ENCODE measurements around the gene PIP5K1C.

PIP5K1C gene

GRCh38 chr19:3694361-3695123 is 5.7 kb downstream of the PIP5K1C start:
- no peak for DNase-seq (ENCODE audit: low spot score)

- DNase-seq (ENCODE audit: low spot score): no peak
Observed at GRCh38 chr19:3693025-3693925, 7.0 kb downstream of the PIP5K1C start.

GRCh38 chr19:3692141-3693024 is 7.9 kb downstream of the PIP5K1C start:
- no peak for DNase-seq (ENCODE audit: low spot score)

GRCh38 chr19:3691726-3692125 is 8.5 kb downstream of the PIP5K1C start:
- no peak for DNase-seq (ENCODE audit: low spot score)

DNA sequence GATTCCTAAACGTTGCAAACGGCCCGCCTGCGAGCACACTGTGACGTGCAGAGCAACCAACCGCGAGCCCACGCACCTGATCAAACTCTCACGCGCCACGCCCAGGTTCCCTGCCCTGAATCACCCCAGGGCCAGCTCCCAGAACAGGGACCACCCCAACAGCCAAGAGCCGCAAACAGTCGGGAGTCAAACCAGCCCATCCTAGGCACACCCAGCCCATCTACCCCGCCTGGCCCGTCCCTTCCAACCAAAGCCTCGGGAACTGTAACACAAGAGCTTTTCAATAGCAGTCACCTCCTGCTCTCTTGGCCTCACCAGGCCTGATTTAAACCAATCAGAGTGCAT is 8.9 kb downstream of the PIP5K1C start:
- no peak for DNase-seq (ENCODE audit: low spot score)

DNA sequence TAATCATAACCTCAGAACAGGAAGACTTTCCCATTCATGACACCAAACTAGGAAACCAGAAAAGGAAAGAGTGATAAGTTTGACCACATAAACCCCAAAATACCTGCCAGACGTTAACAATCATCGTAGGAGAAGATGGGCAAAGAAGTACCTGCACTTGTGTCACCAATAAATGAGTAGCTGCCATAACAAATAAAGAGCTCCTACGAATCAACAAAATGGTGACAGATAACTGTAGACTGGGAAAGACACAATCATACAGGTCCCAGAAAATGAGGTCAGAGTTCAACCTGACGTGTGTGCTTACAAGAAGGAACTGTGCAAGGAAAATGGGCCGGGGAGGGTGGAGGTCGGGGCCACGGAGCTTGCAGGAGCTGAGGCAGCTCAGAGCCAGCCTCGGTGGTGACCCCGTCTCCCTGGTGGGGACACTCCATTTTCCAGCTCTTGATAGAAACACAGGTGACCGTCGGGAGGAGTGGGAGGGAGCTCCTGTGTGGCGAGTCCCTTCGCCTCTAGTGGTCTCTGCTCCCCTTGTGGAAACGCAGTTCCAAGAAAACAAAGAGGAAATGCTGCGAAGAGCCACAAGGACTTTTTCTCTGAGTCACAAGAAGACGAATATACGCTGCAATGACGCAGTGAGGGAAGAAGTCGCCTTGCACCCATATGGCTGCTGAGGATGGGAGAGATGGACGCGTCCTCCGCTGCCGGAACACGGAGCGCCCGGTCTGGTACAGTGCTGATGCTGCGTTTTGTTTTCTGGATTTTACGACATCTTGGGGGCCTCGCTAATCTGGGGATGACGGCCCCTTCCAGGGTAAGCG is 9.5 kb downstream of the PIP5K1C start:
- no peak for DNase-seq (ENCODE audit: low spot score)

DNA sequence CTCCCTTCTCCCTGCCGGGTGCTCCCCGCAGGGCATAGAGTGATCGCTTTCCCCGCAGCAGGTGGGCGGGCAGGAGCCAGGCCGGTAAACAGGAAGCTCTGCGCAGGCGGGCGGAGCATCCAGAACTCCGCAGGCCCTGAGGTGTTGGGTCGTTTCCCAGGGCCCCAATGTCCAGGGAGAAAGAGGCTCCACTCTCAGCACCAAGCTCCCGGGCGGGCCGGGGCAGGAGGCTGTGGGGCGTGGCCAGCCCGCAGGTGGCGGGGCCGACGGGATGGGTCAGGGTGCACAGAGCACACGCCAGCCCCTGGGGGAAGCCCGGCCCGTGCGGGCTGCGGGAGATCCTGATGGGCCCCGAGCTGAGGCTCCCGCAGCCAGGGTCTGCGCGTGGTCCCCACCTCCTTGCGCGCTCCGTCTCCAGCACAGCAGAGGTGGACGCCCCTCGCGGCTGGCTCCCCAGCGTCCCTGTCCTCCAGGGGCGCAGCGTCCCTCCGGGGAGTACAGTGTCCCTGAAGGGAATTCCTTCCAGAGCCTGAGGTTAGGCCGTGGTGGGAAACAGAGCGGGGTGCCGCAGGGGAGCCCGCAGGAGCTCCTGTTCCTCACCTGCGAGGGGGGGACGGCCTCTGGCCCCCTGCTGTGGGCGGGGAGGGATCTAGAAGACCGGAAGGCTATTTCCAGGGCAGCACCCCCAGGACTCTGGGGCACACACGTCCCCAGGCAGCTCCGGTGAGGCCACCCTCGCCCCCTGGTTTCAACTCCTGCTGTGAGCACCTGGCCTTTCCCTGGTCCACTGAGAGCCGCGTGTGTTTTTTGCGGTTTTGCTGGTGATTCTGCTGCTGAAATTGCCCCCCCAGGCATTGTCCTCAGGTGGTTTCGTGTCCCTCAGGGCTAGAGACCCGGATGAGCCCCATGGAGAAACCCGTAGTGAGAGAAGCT is 12.2 kb downstream of the PIP5K1C start:
- no peak for DNase-seq (ENCODE audit: low spot score)

DNA sequence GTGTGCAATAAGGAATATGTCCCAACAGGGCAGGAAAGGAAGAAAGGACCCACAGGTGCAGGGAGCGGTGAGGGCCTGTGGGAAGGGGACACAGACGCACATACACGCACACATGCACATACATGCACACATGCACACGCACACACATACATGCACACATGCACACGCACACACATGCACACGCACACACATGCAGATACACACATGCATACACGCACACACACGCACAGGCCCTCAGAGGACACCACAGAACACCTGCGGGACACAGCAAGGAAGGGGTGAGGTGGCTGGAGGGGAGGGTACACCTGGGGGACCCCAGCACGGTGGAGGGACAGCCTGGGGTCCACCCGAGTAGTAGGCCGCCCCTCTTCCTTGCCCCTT is 12.9 kb downstream of the PIP5K1C start:
- DNase-seq (ENCODE audit: low spot score): no peak

DNA sequence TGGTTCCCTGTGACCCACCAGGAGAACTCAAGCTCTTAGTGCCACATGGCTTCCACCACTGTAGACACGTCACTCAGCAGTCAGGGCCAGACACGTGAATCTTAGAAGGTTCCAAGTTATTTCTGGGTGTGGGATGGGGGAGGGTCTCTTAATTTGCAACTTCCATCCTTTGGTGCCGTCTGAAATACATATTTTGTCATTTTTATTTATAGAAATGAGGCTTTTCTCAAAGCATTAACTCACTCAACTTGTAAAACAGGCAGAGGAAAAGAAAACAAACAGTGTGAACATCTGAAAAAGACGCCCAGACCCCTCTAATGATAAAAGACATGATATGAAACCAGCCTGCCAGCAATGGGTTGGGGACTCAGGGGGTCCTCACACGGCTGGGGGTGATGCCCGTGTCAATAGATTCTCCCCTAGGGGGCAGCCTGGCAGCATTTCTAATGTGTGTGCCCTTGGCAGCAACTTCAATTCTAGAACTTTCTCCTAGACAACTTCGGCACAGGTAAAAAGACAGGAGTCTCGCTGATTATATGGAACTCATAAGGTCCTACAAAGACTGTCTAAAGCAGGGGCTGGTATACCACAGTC is 15.4 kb downstream of the PIP5K1C start:
- DNase-seq (ENCODE audit: low spot score): no peak

GRCh38 chr19:3684054-3684816 is 16.0 kb downstream of the PIP5K1C start:
- peak; percentile 49 for DNase-seq (ENCODE audit: low spot score)

DNA sequence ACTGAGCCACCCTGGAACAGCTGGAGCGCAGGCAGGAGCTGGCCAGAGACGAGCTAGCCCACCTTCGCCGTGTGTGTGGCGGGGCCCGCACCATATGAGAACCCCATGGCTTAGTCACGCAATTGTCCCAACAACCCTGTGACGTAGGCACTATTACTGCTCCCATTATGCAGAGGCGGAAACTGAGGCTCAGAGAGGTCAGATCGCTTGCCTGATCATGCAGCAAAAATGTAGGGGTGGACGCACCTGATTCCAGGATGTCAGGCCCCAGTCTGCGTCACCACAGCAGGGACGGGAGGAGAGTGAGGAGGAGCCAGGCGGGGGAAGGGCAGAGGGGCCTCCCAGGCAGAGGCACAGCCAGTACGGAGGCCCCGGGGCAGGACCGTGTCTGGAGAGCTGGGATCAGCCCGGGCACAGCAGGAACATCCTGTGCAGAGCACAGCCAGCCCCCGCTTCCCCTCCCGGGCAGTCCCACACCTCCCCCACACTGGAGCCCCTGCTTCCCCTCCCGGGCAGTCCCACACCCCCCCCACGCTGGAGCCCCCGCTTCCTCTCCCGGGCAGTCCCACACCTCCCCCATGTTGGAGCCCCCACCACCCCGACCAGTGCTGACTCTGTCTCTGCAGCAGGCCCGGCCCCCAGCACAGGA is 16.7 kb downstream of the PIP5K1C start:
- no peak for DNase-seq (ENCODE audit: low spot score)

- no peak for DNase-seq (ENCODE audit: low spot score)
Observed at GRCh38 chr19:3682741-3683404, 17.4 kb downstream of the PIP5K1C start.

DNA sequence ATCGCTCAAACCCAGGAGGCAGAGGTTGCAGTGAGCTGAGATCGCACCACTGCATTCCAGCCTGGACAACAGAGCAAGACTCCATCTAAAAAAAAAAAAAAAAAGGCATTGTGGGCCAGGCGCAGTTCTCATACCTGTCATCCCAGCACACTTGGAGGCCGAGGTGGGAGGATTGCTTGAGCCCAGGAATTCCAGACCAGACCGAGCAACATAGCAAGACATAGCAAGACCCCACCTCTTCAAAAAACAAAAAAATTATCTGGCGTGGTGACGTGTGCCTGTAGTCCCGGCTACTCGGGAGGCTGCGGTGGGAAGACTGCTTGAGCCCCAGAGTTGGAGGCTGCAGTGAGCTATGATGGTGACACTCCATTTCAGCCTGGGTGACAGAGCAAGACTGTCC is 18.0 kb downstream of the PIP5K1C start:
- no peak for DNase-seq (ENCODE audit: low spot score)

GRCh38 chr19:3680939-3681338 is 19.3 kb downstream of the PIP5K1C start:
- DNase-seq (ENCODE audit: low spot score): no peak

DNA sequence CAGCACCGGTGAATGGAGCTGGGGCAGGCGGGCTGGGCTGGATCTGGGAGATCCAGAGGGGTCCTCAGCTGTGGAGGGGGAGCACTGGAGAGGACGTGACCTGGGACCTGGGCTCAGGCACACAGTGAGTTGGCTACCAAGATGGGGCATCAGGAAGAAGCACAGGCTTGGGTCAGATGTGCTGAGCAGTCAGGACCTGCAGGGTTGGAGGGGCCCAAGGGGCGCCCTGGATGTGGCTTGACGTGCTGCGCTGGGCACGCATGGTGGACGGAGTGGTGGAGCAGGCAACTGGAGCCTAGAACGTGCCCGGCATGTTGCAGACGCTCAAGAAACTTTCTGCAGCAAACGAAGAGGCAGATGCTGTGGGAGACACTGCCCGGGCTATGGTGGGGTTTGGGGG is 20.7 kb downstream of the PIP5K1C start:
- no peak for DNase-seq (ENCODE audit: low spot score)

DNA sequence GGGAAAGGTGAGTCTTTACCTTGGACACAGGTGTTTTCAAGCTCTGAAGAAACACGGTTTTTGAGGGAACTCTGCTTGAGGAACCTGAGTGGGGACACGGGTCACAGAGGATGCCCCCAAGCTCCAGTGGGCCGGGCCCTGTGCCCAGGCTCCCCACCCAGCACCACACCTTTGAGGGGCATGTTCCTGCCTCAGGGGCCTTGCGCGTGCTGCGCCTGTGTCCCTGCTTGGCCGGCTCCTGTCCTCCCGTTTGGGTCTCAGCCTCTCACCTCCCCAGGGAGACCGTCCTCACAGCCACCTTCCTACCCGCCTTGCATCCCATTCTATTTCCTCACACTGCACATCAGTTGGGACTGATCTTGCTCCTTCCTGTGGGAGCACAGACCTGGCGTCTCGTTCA is 21.1 kb downstream of the PIP5K1C start:
- no peak for DNase-seq (ENCODE audit: low spot score)

GRCh38 chr19:3678188-3678587 is 22.1 kb downstream of the PIP5K1C start:
- DNase-seq (ENCODE audit: low spot score): no peak
